ENCODE results near the gene FLRT2. TPM values are rescaled to one million over a fixed set of nuclear protein-coding genes. Genes with fewer than 3 reads are reported as not detected.
A peak's percentile ranks its signal among the peaks of the same experiment; 100 is the strongest.

Gene FLRT2
- total RNA-seq, 1 experiment from 2014 or later: 4.5 TPM

DNA sequence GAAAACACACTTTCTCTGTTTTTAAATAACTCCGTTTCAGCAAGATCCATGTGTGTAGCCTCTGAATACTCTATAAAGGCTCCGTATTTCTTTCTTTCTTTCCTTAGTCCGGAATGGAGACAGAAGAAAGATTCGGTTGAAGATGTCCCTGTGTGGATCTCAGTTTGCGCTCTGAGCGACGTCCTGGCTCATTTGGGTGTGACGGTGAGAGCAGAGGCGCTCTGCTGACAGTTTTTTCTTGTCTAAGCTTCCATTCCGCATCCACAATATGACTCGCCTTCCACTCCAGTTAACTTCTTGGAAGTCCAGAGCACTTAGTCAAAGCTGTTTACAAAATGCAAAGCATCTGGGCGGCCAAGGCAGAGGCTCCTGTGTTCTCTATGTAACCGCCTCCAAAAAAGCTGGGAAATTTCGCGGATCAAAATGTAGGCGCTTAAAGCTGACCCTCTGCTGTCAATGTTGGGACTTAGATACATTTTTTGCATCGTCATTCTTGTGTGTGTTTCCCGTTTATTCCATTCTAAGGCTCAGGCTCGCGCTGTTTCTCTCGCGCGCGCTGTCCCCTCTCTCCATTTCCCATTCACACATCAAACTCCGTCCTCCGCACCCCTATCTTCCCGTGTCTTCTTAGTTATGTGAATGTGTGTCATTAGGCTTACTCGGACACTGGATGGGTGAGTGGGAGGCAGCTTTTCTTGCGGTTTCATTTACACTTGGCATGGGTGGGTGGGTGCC lies 880 bp upstream of the FLRT2 start:
- Histone ChIP-seq H3K9me3 (ENCODE audit: control insufficient read depth, insufficient read depth, low read depth, low read length) (no peaks in the 10 kb centered on the region), H3K4me1 (ENCODE audit: control insufficient read depth, insufficient read depth, low read length) (peaks cover 8% of the 10 kb centered on the region; the same call in 1 of the 2 replicates), H3K4me3 (ENCODE audit: low read depth in 2 of 2, low read length in 2 of 2) (peak overlapping the region; percentile 47 to 72), H3K27me3 (ENCODE audit: control insufficient read depth, insufficient read depth, low read length) (peaks cover 5% of the 10 kb centered on the region), H3K27ac (ENCODE audit: low read length) (no peak overlapping the region), H3K36me3 (ENCODE audit: control insufficient read depth, insufficient read depth, low read length) (no peaks in the 10 kb centered on the region)
- ATAC-seq (0 out of 2 replicates have a peak, but pooled peaks have one; percentile 7), DNase-seq (ENCODE audit: low read depth, low spot score) (no peak)
- TF ChIP-seq TCF7L2 (IDR thresholded peaks at IDR 0.05; ENCODE audit: low read depth, low read length): no peak
- TF ChIP-seq, protein P1, sequence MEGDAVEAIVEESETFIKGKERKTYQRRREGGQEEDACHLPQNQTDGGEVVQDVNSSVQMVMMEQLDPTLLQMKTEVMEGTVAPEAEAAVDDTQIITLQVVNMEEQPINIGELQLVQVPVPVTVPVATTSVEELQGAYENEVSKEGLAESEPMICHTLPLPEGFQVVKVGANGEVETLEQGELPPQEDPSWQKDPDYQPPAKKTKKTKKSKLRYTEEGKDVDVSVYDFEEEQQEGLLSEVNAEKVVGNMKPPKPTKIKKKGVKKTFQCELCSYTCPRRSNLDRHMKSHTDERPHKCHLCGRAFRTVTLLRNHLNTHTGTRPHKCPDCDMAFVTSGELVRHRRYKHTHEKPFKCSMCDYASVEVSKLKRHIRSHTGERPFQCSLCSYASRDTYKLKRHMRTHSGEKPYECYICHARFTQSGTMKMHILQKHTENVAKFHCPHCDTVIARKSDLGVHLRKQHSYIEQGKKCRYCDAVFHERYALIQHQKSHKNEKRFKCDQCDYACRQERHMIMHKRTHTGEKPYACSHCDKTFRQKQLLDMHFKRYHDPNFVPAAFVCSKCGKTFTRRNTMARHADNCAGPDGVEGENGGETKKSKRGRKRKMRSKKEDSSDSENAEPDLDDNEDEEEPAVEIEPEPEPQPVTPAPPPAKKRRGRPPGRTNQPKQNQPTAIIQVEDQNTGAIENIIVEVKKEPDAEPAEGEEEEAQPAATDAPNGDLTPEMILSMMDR (IDR thresholded peaks at IDR 0.05): peak; percentile 5
- ChIA-PET POLR2A (no interaction called here), CTCF (interaction anchor here (0.7 kb wide), 1 partner anchor 887 kb away, joined by 4 read pairs; no protein-coding TSS in a partner anchor)
- intact Hi-C loops (cut with micrococcal nuclease; ENCODE audit: unreplicated experiment) (loop anchor here (5.0 kb wide), 1 partner anchor 117 kb away; no protein-coding TSS in a partner anchor), in situ Hi-C loops (cut with HindIII; ENCODE audit: low pct_unique_long_range_greater_than_20kb, low sequenced_read_pairs) (no loop called here)
- BruUV-seq (replicated peaks): no TSS peak

DNA sequence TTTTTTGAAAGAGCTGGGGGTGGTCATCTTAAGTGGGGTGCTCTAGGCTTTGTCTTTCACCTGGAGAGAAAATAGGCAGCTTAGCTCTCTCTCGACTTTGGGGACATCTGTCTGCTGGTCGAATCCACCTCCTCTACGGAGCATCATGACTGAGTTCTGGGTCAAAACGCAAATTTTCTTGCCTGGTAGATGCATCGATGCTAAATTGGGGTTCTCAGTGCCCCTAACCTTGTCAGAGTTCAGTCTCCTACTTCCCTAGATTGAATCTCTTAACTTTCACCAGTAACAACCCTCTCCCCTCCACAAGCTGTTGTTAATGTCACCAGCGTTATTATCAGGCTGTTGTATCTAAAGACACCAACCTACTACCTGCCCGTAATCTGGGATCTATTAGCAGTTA lies 682 bp downstream of the FLRT2 start:
- no peak overlapping the region for H3K27ac ChIP-seq (ENCODE audit: low read length)
- ChIA-PET CTCF (no interaction called here), POLR2A (no interaction called here)
- H3K4me3 ChIP-seq (ENCODE audit: low read depth in 2 of 2, low read length in 2 of 2): peak overlapping the region; percentile 47 to 72
- H3K9me3 ChIP-seq (ENCODE audit: control insufficient read depth, insufficient read depth, low read depth, low read length): no peaks in the 10 kb centered on the region
- no peak for DNase-seq (ENCODE audit: low read depth, low spot score)
- H3K4me1 ChIP-seq (ENCODE audit: control insufficient read depth, insufficient read depth, low read length): peaks cover 10% of the 10 kb centered on the region
- in situ Hi-C loops (cut with HindIII; ENCODE audit: low pct_unique_long_range_greater_than_20kb, low sequenced_read_pairs) (no loop called here), intact Hi-C loops (cut with micrococcal nuclease; ENCODE audit: unreplicated experiment) (no loop called here)
- TF ChIP-seq, protein P1 (IDR thresholded peaks at IDR 0.05): no peak
- TF ChIP-seq, protein P2, sequence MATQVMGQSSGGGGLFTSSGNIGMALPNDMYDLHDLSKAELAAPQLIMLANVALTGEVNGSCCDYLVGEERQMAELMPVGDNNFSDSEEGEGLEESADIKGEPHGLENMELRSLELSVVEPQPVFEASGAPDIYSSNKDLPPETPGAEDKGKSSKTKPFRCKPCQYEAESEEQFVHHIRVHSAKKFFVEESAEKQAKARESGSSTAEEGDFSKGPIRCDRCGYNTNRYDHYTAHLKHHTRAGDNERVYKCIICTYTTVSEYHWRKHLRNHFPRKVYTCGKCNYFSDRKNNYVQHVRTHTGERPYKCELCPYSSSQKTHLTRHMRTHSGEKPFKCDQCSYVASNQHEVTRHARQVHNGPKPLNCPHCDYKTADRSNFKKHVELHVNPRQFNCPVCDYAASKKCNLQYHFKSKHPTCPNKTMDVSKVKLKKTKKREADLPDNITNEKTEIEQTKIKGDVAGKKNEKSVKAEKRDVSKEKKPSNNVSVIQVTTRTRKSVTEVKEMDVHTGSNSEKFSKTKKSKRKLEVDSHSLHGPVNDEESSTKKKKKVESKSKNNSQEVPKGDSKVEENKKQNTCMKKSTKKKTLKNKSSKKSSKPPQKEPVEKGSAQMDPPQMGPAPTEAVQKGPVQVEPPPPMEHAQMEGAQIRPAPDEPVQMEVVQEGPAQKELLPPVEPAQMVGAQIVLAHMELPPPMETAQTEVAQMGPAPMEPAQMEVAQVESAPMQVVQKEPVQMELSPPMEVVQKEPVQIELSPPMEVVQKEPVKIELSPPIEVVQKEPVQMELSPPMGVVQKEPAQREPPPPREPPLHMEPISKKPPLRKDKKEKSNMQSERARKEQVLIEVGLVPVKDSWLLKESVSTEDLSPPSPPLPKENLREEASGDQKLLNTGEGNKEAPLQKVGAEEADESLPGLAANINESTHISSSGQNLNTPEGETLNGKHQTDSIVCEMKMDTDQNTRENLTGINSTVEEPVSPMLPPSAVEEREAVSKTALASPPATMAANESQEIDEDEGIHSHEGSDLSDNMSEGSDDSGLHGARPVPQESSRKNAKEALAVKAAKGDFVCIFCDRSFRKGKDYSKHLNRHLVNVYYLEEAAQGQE (IDR thresholded peaks at IDR 0.05; ENCODE audit: insufficient read depth in 1 of 2, low read depth in 2 of 2, low read length in 1 of 2): no peak
- TF ChIP-seq POLR2AphosphoS5 (IDR thresholded peaks at IDR 0.05; ENCODE audit: low read depth, low read length): no peak
- no peak for TF ChIP-seq SIN3A (IDR thresholded peaks at IDR 0.05; ENCODE audit: borderline replicate concordance, insufficient read depth, low read depth, low read length)
- TF ChIP-seq TCF7L2 (IDR thresholded peaks at IDR 0.05; ENCODE audit: low read depth, low read length): no peak
- peaks cover 5% of the 10 kb centered on the region for H3K27me3 ChIP-seq (ENCODE audit: control insufficient read depth, insufficient read depth, low read length)
- no TSS peak for BruUV-seq (replicated peaks)
- ATAC-seq: no peak
- H3K36me3 ChIP-seq (ENCODE audit: control insufficient read depth, insufficient read depth, low read length): no peaks in the 10 kb centered on the region
